ENCODE results near the gene MORN4. TPM values are rescaled to one million over a fixed set of nuclear protein-coding genes. Genes with fewer than 3 reads are reported as not detected.

The MORN4 gene
- total RNA-seq, 1 experiment from 2014 or later, result 11.9 TPM

DNA sequence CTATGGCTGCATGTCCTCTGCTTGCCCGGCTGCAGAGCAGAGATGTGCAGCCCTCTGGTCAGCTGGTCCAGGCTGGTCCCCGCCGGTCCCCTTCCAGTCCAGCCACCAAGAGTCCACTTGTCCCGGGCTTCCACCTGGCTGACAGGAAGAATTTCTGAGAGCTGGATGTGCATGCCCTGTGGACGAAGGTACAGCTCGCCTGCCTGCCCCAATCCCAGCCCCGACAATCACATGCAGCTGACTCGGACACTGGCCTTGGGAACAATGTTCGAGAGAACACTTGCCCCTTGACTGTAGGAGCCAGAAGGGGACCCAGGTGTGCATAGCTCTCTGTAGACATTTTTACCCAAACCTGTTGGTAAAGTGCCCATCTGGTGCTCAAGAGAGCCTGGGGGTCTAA lies 41.9 kb upstream of the MORN4 start:
- Histone ChIP-seq H4K20me1 (ENCODE audit: control insufficient read depth, insufficient read depth, insufficient read length) (no peaks in the 10 kb centered on the region), H3T11ph (ENCODE audit: low read length) (no peak overlapping the region), H4K91ac (ENCODE audit: insufficient read length, low read depth, low read length) (no peak overlapping the region), H3K79me2 (ENCODE audit: insufficient read depth, low read length) (no peaks in the 10 kb centered on the region), H3K9me3 (ENCODE audit: control insufficient read depth, low read depth, low read length) (no peaks in the 10 kb centered on the region), H2BK120ac (ENCODE audit: low read depth, low read length, poor library complexity, severe bottlenecking) (no peak overlapping the region), H4K5ac (ENCODE audit: insufficient read length, low read depth, low read length) (no peak overlapping the region), H3K9ac (ENCODE audit: extremely low read depth, insufficient read length, low read length) (no peak overlapping the region), H3K79me1 (ENCODE audit: insufficient read depth, low read depth, low read length, poor library complexity, severe bottlenecking) (no peaks in the 10 kb centered on the region), H2AK5ac (ENCODE audit: insufficient read length, low read length) (no peak overlapping the region), H3K4ac (ENCODE audit: low read depth, low read length) (no peak overlapping the region), H2BK15ac (ENCODE audit: low read depth, low read length) (no peak overlapping the region), H3K56ac (ENCODE audit: insufficient read length, low read depth, low read length) (no peak overlapping the region), H3K14ac (ENCODE audit: insufficient read depth, low read length) (no peak overlapping the region), H3K18ac (ENCODE audit: insufficient read length, low read depth, low read length) (no peak overlapping the region), H2AFZ (ENCODE audit: low read length) (no peak overlapping the region), H3K23me2 (ENCODE audit: insufficient read length, low read depth, low read length, poor library complexity, severe bottlenecking) (no peaks in the 10 kb centered on the region), H3K4me2 (ENCODE audit: insufficient read depth, insufficient read length, low read length) (no peak overlapping the region), H4K8ac (replicated peaks; ENCODE audit: insufficient read length, low read depth, low read length) (no peak overlapping the region), H3K27ac (ENCODE audit: insufficient read length, low read depth, low read length) (no peak overlapping the region), H3K4me1 (ENCODE audit: insufficient read depth, low read length) (no peaks in the 10 kb centered on the region), H2BK12ac (ENCODE audit: insufficient read length, low read depth, low read length) (no peak overlapping the region), H2BK20ac (ENCODE audit: low read depth, low read length, poor library complexity, severe bottlenecking) (no peak overlapping the region), H2BK5ac (ENCODE audit: insufficient read length, low read length) (no peak overlapping the region), H3K23ac (ENCODE audit: insufficient read length, low read depth, low read length) (no peak overlapping the region), H3K27me3 (ENCODE audit: insufficient read depth, low read length) (no peaks in the 10 kb centered on the region)
- TF ChIP-seq, protein P1, sequence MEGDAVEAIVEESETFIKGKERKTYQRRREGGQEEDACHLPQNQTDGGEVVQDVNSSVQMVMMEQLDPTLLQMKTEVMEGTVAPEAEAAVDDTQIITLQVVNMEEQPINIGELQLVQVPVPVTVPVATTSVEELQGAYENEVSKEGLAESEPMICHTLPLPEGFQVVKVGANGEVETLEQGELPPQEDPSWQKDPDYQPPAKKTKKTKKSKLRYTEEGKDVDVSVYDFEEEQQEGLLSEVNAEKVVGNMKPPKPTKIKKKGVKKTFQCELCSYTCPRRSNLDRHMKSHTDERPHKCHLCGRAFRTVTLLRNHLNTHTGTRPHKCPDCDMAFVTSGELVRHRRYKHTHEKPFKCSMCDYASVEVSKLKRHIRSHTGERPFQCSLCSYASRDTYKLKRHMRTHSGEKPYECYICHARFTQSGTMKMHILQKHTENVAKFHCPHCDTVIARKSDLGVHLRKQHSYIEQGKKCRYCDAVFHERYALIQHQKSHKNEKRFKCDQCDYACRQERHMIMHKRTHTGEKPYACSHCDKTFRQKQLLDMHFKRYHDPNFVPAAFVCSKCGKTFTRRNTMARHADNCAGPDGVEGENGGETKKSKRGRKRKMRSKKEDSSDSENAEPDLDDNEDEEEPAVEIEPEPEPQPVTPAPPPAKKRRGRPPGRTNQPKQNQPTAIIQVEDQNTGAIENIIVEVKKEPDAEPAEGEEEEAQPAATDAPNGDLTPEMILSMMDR (conservative IDR thresholded peaks at IDR 0.05), result no peak
- no peaks in the 10 kb centered on the region for H3K4me1 Mint-ChIP-seq
- H3K9me3 Mint-ChIP-seq, result no peaks in the 10 kb centered on the region
- no CpG with 5 or more reads among the region's 9 CpGs for WGBS (ENCODE audit: extremely low coverage, insufficient read length, low lambda C conversion rate)
- no peak overlapping the region; a peak in 1 of 5 replicates for H3K4me3 Mint-ChIP-seq
- no peak for DNase-seq
- no peaks in the 10 kb centered on the region for H3K27me3 Mint-ChIP-seq (ENCODE audit: low read depth)
- peaks cover 19 to 64% (median 53%) of the 10 kb centered on the region in 3 experiments for H3K36me3 Mint-ChIP-seq (ENCODE audit: insufficient read depth in 1 of 3, low read depth in 3 of 3)
- H3K27ac Mint-ChIP-seq, result no peak overlapping the region; a peak in 1 of 7 replicates

Measured in H9 (cell line).